Vagina (tissue), 2 donors: ENCODE data around the gene LGI1. TPM values are rescaled to one million over a fixed set of nuclear protein-coding genes. Genes with fewer than 3 reads are reported as not detected.

ENCODE experiments used
- DNase-seq, 2 donors: peaks; one replicate each; pipeline ENCODE4 v3.0.0-alpha.2; 2017; ENCODE audit errors: extremely low spot score in 2 of 2
- H3K27ac ChIP-seq: fragments of 200-600 bp; sonication (generic); one replicate; pipeline ENCODE4 v1.5.1; 2019
- H3K27me3 ChIP-seq: fragments of 200-600 bp; sonication (generic); one replicate; pipeline ENCODE4 v1.5.1; 2019
- H3K36me3 ChIP-seq, 2 donors: fragments of 200-600 bp; sonication (generic); one replicate each; pipeline ENCODE4 v1.5.1; 2017 to 2019
- H3K4me1 ChIP-seq: fragments of 200-600 bp; sonication (generic); one replicate; pipeline ENCODE4 v1.5.1; 2019
- H3K4me3 ChIP-seq, 2 donors: fragments of 200-600 bp; sonication (generic); 1 replicate in 1 of 2; 2 replicates in 1 of 2; pipeline ENCODE4 v1.5.1; 2016 to 2019
- H3K9me3 ChIP-seq: fragments of 200-600 bp; sonication (generic); one replicate; pipeline ENCODE4 v1.5.1; 2019
- CTCF ChIP-seq, 3 experiments: fragments of 450-650 bp in 2 of 3; fragments of 200-600 bp in 1 of 3; sonication (generic) in 1 of 3; IDR thresholded peaks; one replicate each; pipeline ENCODE4 v1.5.1; 2017 to 2019; ENCODE audit warnings: antibody characterized with exemption in 3 of 3, mild to moderate bottlenecking in 2 of 3, moderate library complexity in 2 of 3
- POLR2A ChIP-seq, 2 donors: fragments of 450-650 bp; IDR thresholded peaks; one replicate each; pipeline ENCODE4 v1.6.1; 2017; ENCODE audit warnings: antibody characterized with exemption in 2 of 2, mild to moderate bottlenecking in 2 of 2, moderate library complexity in 2 of 2
- POLR2AphosphoS5 ChIP-seq, 2 donors: sonication (generic); formaldehyde crosslinking; IDR thresholded peaks; one replicate each; pipeline ENCODE4 v1.9.0; 2017; ENCODE audit warnings: antibody characterized with exemption in 2 of 2, mild to moderate bottlenecking in 2 of 2, low read depth in 1 of 2; ENCODE audit not compliant: insufficient read depth in 1 of 2
- intact Hi-C: fragments of 100-400 bp; cut with DNase I; formaldehyde crosslinking; loops from one replicate; pipeline ENCODE4 v1.15.1; 2023
- total RNA-seq: library from RNA; depleted of rRNA; stranded (reverse); fragments of >200 nt; gene quantifications from one replicate; pipeline ENCODE4 v1.2.3, GENCODE V29; 2016

The LGI1 gene
- total RNA-seq, 1 donor from 2014 or later, result 0.74 TPM

GRCh38 chr10:93754761-93755160 lies 3.0 kb upstream of the LGI1 start:
- no peak for TF ChIP-seq POLR2A (IDR thresholded peaks at IDR 0.05)
- TF ChIP-seq CTCF (IDR thresholded peaks at IDR 0.05), result no peak
- TF ChIP-seq POLR2AphosphoS5 (IDR thresholded peaks at IDR 0.05; ENCODE audit: insufficient read depth in 1 of 2, low read depth in 1 of 2), result no peak
- DNase-seq, result no peak
- H3K36me3 ChIP-seq, result no peaks in the 10 kb centered on the region
- H3K27ac ChIP-seq, result no peak overlapping the region
- H3K9me3 ChIP-seq, result no peaks in the 10 kb centered on the region
- intact Hi-C loops, result no loop called here
- H3K27me3 ChIP-seq, result no peaks in the 10 kb centered on the region
- H3K4me3 ChIP-seq, result no peak overlapping the region
- H3K4me1 ChIP-seq, result no peaks in the 10 kb centered on the region

GRCh38 chr10:93755443-93756116 lies 2.2 kb upstream of the LGI1 start:
- Histone ChIP-seq H3K4me3 (no peak overlapping the region), H3K27ac (no peak overlapping the region), H3K27me3 (no peaks in the 10 kb centered on the region), H3K36me3 (no peaks in the 10 kb centered on the region), H3K9me3 (no peaks in the 10 kb centered on the region), H3K4me1 (no peaks in the 10 kb centered on the region)
- DNase-seq, result no peak
- TF ChIP-seq POLR2A (IDR thresholded peaks at IDR 0.05), result no peak
- no peak for TF ChIP-seq POLR2AphosphoS5 (IDR thresholded peaks at IDR 0.05; ENCODE audit: insufficient read depth in 1 of 2, low read depth in 1 of 2)
- TF ChIP-seq CTCF (IDR thresholded peaks at IDR 0.05), result no peak
- intact Hi-C loops, result no loop called here

- Histone ChIP-seq H3K4me1 (no peaks in the 10 kb centered on the region), H3K27me3 (no peaks in the 10 kb centered on the region), H3K27ac (no peak overlapping the region), H3K9me3 (no peaks in the 10 kb centered on the region), H3K4me3 (no peak overlapping the region), H3K36me3 (no peaks in the 10 kb centered on the region)
- no peak for DNase-seq
- TF ChIP-seq CTCF (IDR thresholded peaks at IDR 0.05) (no peak), POLR2A (IDR thresholded peaks at IDR 0.05) (no peak), POLR2AphosphoS5 (IDR thresholded peaks at IDR 0.05; ENCODE audit: insufficient read depth in 1 of 2, low read depth in 1 of 2) (no peak)
- intact Hi-C loops, result no loop called here
Observed at GRCh38 chr10:93756118-93756517, 1.6 kb upstream of the LGI1 start.

GRCh38 chr10:93757136-93757535 lies 600 bp upstream of the LGI1 start:
- no peaks in the 10 kb centered on the region for H3K9me3 ChIP-seq
- H3K4me1 ChIP-seq, result no peaks in the 10 kb centered on the region
- no peak for DNase-seq
- intact Hi-C loops, result no loop called here
- H3K4me3 ChIP-seq, result no peak overlapping the region
- no peaks in the 10 kb centered on the region for H3K27me3 ChIP-seq
- TF ChIP-seq POLR2AphosphoS5 (IDR thresholded peaks at IDR 0.05; ENCODE audit: insufficient read depth in 1 of 2, low read depth in 1 of 2) (no peak), CTCF (IDR thresholded peaks at IDR 0.05) (no peak), POLR2A (IDR thresholded peaks at IDR 0.05) (no peak)
- H3K27ac ChIP-seq, result no peak overlapping the region
- no peaks in the 10 kb centered on the region for H3K36me3 ChIP-seq

GRCh38 chr10:93758508-93758885 lies 761 bp downstream of the LGI1 start:
- no peaks in the 10 kb centered on the region for H3K36me3 ChIP-seq
- intact Hi-C loops, result no loop called here
- H3K4me3 ChIP-seq, result no peak overlapping the region
- DNase-seq, result no peak
- H3K27ac ChIP-seq, result no peak overlapping the region
- TF ChIP-seq POLR2AphosphoS5 (IDR thresholded peaks at IDR 0.05; ENCODE audit: insufficient read depth in 1 of 2, low read depth in 1 of 2), result no peak
- no peak for TF ChIP-seq CTCF (IDR thresholded peaks at IDR 0.05)
- TF ChIP-seq POLR2A (IDR thresholded peaks at IDR 0.05), result no peak
- H3K4me1 ChIP-seq, result no peaks in the 10 kb centered on the region
- H3K27me3 ChIP-seq, result no peaks in the 10 kb centered on the region
- H3K9me3 ChIP-seq, result no peaks in the 10 kb centered on the region
